ENCODE measurements around the gene MAP3K1.

DNA sequence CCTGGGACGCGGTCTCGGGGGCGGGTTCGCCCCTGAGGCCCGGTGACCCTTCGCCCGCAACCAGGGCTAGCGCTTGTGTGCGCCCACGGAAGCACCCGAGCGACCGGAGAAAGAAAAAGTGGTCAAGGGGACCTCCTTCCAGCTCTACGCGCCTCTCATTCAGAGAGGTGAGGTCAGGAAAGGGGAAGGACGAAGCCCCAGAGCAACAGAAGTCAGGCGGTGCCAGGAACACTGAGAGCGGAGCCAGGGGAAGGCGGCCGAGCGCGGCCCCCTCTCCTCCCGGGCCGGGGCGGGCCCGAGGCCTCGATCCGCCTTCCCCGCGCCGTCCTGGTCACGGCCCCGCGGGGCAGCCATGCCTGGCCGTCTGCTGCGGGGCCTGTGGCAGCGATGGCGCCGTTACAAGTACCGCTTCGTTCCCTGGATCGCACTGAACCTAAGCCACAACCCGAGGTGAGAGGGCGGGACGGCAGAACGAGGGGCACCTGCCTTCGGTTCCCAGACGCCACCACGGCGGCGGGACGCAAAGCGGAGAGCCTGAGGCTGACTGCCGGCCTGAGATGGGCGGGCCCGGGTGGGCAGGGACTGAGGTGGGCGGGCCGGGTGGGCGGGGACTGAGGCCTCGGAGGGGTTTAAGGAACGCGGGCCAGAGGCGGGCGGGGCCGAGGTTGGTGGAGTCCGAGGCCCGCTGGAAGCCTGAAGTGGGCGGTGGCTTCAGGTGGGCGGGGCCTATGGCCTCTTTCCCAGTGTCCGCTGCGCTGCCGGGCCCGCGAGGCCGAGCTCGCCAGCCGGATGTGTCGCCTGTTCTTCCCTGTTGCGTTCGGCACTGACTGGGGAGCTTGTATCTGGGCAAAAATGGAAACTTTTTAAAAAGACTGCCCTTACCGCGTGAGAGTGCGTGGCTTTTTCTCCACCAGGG is 94.2 kb downstream of the MAP3K1 start, which contains the start of gene SETD9:
- TF ChIP-seq TAF1 (IDR thresholded peaks at IDR 0.05; ENCODE audit: borderline replicate concordance, insufficient read depth, low read length), result peak; percentile 80
- TF ChIP-seq, protein P1, sequence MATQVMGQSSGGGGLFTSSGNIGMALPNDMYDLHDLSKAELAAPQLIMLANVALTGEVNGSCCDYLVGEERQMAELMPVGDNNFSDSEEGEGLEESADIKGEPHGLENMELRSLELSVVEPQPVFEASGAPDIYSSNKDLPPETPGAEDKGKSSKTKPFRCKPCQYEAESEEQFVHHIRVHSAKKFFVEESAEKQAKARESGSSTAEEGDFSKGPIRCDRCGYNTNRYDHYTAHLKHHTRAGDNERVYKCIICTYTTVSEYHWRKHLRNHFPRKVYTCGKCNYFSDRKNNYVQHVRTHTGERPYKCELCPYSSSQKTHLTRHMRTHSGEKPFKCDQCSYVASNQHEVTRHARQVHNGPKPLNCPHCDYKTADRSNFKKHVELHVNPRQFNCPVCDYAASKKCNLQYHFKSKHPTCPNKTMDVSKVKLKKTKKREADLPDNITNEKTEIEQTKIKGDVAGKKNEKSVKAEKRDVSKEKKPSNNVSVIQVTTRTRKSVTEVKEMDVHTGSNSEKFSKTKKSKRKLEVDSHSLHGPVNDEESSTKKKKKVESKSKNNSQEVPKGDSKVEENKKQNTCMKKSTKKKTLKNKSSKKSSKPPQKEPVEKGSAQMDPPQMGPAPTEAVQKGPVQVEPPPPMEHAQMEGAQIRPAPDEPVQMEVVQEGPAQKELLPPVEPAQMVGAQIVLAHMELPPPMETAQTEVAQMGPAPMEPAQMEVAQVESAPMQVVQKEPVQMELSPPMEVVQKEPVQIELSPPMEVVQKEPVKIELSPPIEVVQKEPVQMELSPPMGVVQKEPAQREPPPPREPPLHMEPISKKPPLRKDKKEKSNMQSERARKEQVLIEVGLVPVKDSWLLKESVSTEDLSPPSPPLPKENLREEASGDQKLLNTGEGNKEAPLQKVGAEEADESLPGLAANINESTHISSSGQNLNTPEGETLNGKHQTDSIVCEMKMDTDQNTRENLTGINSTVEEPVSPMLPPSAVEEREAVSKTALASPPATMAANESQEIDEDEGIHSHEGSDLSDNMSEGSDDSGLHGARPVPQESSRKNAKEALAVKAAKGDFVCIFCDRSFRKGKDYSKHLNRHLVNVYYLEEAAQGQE (IDR thresholded peaks at IDR 0.05; ENCODE audit: insufficient read depth in 1 of 2, low read depth in 2 of 2, low read length in 2 of 2), result no peak

All from PFSK-1 (cell line).